Uterus (tissue), 2 donors: ENCODE results near the gene CPEB3.

Source experiments
- CTCF ChIP-seq, 4 experiments: fragments of 200-600 bp in 2 of 4; fragments of 450-650 bp in 2 of 4; sonication (generic) in 2 of 4; IDR thresholded peaks; one replicate each; pipeline ENCODE4 v1.5.1; 2016 to 2019; ENCODE audit warnings: antibody characterized with exemption in 4 of 4, mild to moderate bottlenecking in 2 of 4, moderate library complexity in 1 of 4
- POLR2A ChIP-seq, 2 donors: fragments of 450-650 bp; IDR thresholded peaks; one replicate each; pipeline ENCODE4 v1.6.1; 2016; ENCODE audit warnings: antibody characterized with exemption in 2 of 2, mild to moderate bottlenecking in 1 of 2, moderate library complexity in 1 of 2

GRCh38 chr10:92130622-92131274 is 160.1 kb downstream of the CPEB3 start:
- TF ChIP-seq CTCF (IDR thresholded peaks at IDR 0.05) (no peak), POLR2A (IDR thresholded peaks at IDR 0.05) (no peak)
